ENCODE data around the gene CABP1. TPM values are rescaled to one million over a fixed set of nuclear protein-coding genes. Genes with fewer than 3 reads are reported as not detected.
"Not testable (repeated sequence)": the region's sequence is repeated elsewhere in the genome, so short reads cannot be mapped to it uniquely, and the experiment has no call there.

The CABP1 gene
- polyA plus RNA-seq, 1 donor (not counting 4 experiments of a cell fraction or from before 2014, with no cell fraction given) = 0.04 TPM

GRCh38 chr12:120617767-120618166 is 22.7 kb upstream of the CABP1 start:
- H3K4me1 ChIP-seq (ENCODE audit: control insufficient read depth, extremely low read depth, insufficient read depth, low read length) = peaks cover 12% of the 10 kb centered on the region
- H3K36me3 ChIP-seq (ENCODE audit: control insufficient read depth in 2 of 2, extremely low read depth in 1 of 2, insufficient read depth in 2 of 2, low read length in 2 of 2); H2AFZ ChIP-seq (ENCODE audit: control insufficient read depth, low read length); DNase-seq (ENCODE audit: low read depth, low spot score); H4K20me1 ChIP-seq (ENCODE audit: control insufficient read depth, extremely low read depth, insufficient read depth, low read length); H3K9ac ChIP-seq (ENCODE audit: control insufficient read depth, extremely low read depth, insufficient read depth, low read length); dilution Hi-C loops (cut with MboI; ENCODE audit: extremely low pct_ligation_motif_present, low sequenced_read_pairs); FAIRE-seq; H3K9me1 ChIP-seq (ENCODE audit: control insufficient read depth, extremely low read depth, insufficient read depth, low read length); H3K27ac ChIP-seq (ENCODE audit: control insufficient read depth, insufficient read depth, low read length); H3K4me2 ChIP-seq (ENCODE audit: control insufficient read depth, extremely low read depth, insufficient read depth, low read depth, low read length); H3K9me3 ChIP-seq (ENCODE audit: control insufficient read depth, low read depth, low read length); H3K27me3 ChIP-seq (ENCODE audit: control insufficient read depth, extremely low read depth, insufficient read depth, low read length); H3K79me2 ChIP-seq (ENCODE audit: control insufficient read depth, insufficient read depth, low read length); H3K4me3 ChIP-seq (ENCODE audit: control insufficient read depth in 2 of 3, extremely low read depth in 1 of 3, insufficient read depth in 2 of 3, low read depth in 1 of 3, low read length in 3 of 3): not testable (repeated sequence)

GRCh38 chr12:120618954-120619615 is 21.3 kb upstream of the CABP1 start:
- dilution Hi-C loops (cut with MboI; ENCODE audit: extremely low pct_ligation_motif_present, low sequenced_read_pairs) = no loop called here

More at GRCh38 chr12:120618954-120619615, 21.3 kb upstream of the CABP1 start:
- peaks cover 3% of the 10 kb centered on the region for H3K27me3 ChIP-seq (ENCODE audit: control insufficient read depth, extremely low read depth, insufficient read depth, low read length)
- H3K4me1 ChIP-seq (ENCODE audit: control insufficient read depth, extremely low read depth, insufficient read depth, low read length) = peaks cover 12% of the 10 kb centered on the region
- H2AFZ ChIP-seq (ENCODE audit: control insufficient read depth, low read length) = no peak overlapping the region
- H3K4me2 ChIP-seq (ENCODE audit: control insufficient read depth, extremely low read depth, insufficient read depth, low read depth, low read length) = no peak overlapping the region
- no peak overlapping the region for H3K9ac ChIP-seq (ENCODE audit: control insufficient read depth, extremely low read depth, insufficient read depth, low read length)
- H3K9me1 ChIP-seq (ENCODE audit: control insufficient read depth, extremely low read depth, insufficient read depth, low read length) = no peaks in the 10 kb centered on the region
- FAIRE-seq (no peak), DNase-seq (ENCODE audit: low read depth, low spot score) (no peak)
- H3K36me3 ChIP-seq (ENCODE audit: control insufficient read depth in 2 of 2, extremely low read depth in 1 of 2, insufficient read depth in 2 of 2, low read length in 2 of 2) = no peaks in the 10 kb centered on the region
- no peaks in the 10 kb centered on the region for H3K79me2 ChIP-seq (ENCODE audit: control insufficient read depth, insufficient read depth, low read length)
- no peaks in the 10 kb centered on the region for H3K9me3 ChIP-seq (ENCODE audit: control insufficient read depth, low read depth, low read length)
- no peak overlapping the region for H3K4me3 ChIP-seq (ENCODE audit: control insufficient read depth in 2 of 3, extremely low read depth in 1 of 3, insufficient read depth in 2 of 3, low read depth in 1 of 3, low read length in 3 of 3)
- TF ChIP-seq CTCF (optimal IDR thresholded peaks at IDR 0.05 in 1 of 3, IDR thresholded peaks at IDR 0.05 in 1 of 3, conservative IDR thresholded peaks at IDR 0.05 in 1 of 3; ENCODE audit: extremely low read depth in 1 of 3, insufficient read depth in 2 of 3, low read length in 3 of 3) (no peak), EZH2 (IDR thresholded peaks at IDR 0.05; ENCODE audit: low read length) (no peak)
- H3K27ac ChIP-seq (ENCODE audit: control insufficient read depth, insufficient read depth, low read length) = no peak overlapping the region
- no peaks in the 10 kb centered on the region for H4K20me1 ChIP-seq (ENCODE audit: control insufficient read depth, extremely low read depth, insufficient read depth, low read length)
